ENCODE results near the gene NT5DC4.

NT5DC4 gene

DNA sequence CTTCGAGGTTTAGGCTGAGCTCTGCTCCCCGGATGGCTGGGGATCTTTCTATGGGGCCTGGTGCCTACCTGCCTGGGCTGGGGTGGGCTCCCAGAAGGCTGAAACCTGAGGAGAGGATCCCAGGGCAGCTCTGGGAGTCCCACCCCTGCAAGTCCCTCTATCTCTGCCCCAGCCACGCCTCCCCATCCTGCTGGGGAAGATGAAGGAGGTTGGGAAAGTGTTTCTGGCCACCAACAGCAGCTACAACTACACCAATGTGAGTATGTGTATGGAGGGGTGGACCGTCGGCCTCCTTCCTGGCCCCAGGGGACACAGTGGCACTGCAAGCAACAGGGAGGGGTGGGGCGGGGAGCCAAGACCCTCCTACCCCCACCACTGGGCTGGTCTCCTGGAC lies 2.7 kb downstream of the NT5DC4 start:
- DNase-seq (ENCODE audit: low spot score): no peak

DNA sequence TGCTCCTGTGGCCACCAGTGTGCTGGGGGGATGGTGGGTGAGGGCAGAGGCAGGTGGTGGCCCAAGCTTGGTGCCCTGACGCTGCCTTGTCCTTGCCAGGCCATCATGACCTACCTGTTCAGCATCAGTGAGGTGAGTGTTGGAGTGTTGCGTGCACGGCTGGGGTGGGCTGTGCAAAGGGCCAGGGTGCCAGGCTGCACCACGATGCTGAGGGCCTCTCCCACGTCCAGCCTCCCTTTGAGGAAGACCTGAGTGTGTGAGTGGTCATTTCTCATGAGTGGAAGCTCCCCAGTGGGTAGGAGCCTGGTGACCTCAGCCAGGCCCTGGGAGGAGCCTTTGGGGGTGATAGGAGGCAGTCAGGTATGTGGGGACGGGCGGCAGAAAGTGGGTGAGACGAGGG lies 3.2 kb downstream of the NT5DC4 start:
- no peak for DNase-seq (ENCODE audit: low spot score)

GRCh38 chr2:112724591-112725525 lies 4.0 kb downstream of the NT5DC4 start:
- no peak for DNase-seq (ENCODE audit: low spot score)

- DNase-seq (ENCODE audit: low spot score): no peak
Measured at GRCh38 chr2:112725545-112726457, 5.0 kb downstream of the NT5DC4 start.

- DNase-seq (ENCODE audit: low spot score): peak; percentile 87
Measured at GRCh38 chr2:112726487-112727190, 5.8 kb downstream of the NT5DC4 start.

DNA sequence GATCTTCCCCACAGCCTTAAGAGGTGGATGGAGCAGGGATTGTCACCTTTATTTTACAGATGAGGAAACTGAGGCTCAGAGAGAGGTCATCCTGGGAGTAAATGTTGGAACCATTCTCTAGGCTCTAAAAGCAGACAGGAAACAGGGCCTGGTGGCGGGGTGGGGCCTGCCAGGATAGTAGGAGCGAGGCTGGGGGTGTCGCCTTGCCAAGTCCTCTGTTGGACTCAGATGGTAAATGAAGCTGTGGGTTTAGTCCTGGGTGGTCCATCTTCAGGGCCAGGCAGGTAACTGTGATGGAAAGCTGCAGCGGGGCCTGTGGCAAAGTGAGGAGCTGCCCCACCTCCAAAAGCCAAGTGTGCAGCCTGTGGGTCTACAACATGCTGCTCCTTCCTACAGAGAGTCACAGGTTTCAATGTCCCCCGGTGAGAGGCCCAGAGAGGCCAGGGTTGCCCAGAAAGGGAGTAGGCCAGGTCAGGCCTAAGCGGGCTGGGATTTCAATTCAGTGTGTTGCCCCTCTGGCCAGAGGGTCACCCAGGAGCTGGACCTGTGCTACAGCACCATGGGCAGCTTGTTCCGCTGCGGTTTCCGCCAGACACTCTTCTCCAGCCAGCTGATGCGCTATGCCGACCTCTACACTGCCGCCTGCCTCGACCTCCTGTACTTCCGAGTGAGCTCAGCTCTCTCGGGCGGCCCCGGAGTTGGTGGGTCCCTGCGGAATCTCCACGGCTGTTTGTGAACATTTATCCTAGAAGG lies 6.6 kb downstream of the NT5DC4 start:
- no peak for DNase-seq (ENCODE audit: low spot score)

DNA sequence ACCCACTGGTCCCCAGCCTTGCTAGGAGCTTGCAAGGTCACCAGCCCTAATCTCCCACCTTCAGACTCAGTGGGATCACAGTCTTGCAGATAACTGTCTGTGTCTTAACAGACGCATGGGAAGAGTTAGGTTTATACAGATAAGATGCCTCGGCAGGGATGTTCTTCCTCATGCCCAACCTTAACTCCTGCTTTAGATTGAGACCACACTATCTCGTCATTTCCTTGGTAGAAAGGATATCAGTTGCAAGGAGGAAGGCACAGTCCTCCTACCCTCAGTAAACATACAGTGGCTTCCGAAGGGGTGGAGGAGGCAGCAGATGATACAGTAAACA lies 7.2 kb downstream of the NT5DC4 start:
- no peak for DNase-seq (ENCODE audit: low spot score)

DNA sequence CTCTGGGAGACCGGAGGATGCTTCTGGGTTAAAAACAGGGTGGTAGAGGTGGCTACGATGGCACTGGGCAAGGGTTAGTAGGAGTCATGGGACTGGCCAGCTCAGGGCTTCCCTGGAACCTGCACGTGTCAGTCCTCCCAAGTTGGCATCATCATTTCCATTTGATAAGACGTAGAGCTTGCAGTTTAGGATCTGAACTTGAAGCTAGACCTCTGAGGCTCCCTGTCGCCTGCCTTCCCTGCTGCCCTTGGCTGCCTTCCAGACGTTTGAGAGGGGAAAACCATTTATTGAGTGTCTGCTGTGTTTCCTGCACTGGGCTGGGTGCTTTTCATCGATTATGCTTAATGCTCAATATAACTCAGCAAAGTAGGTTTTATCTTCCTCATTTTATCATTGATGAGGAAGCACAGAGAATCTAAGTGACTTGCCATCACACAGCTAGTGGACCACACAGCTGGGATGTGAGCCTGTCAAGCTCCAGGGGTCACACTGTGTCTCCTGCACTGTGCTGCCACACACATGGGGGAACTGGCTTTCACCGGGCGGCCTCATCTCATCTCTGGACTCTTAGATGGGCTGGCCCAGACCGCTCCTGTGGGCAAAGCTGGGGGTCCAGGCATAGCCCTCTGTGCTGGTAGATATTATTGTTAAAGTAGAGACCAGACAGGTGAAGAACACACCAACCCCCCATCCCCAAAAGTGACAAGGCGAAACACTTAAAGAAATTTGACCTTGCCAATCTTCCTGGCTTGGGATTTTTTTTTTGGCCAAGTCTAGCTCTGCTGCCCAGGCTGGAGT lies 7.8 kb downstream of the NT5DC4 start:
- DNase-seq (ENCODE audit: low spot score): no peak

- DNase-seq (ENCODE audit: low spot score): no peak
Measured at GRCh38 chr2:112730216-112730615, 9.4 kb downstream of the NT5DC4 start.

DNA sequence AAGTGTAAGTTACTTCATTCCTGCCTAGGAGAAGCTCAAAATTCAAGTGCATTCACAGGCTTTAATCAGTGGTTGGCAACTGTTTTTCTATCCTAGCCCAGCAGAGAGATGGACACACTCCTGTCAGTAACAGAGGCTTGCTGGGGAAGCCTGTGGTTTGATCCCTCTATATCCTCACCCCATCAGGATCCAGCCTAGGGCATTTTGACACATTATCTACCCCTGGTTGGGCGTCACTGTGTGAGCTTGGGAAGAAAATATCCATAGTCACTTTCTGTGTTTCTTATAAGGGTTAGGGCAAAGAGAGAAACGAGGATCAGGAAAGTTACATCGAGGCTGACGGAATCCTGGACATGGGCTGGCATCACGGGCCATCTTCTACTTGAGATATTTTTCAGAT lies 10.0 kb downstream of the NT5DC4 start:
- DNase-seq (ENCODE audit: low spot score): no peak

DNA sequence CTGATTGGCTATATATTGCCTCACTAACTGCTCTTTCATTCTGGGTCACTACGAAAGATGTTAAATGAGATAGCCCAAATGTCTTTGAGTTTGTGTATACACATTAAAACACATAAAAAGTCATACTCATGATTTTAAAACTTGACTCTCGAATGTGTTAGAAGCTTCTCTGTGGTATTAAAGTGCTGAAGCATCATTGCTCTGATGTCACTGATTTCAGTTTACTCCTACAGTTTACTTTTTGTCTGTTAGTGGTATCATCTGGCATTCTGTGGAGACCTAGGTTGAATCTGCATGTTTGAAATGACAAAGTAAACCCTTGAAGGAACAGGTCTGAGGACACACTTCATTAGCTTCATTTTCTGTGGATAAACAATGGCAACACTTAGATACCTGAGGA lies 10.7 kb downstream of the NT5DC4 start:
- DNase-seq (ENCODE audit: low spot score): no peak

DNA sequence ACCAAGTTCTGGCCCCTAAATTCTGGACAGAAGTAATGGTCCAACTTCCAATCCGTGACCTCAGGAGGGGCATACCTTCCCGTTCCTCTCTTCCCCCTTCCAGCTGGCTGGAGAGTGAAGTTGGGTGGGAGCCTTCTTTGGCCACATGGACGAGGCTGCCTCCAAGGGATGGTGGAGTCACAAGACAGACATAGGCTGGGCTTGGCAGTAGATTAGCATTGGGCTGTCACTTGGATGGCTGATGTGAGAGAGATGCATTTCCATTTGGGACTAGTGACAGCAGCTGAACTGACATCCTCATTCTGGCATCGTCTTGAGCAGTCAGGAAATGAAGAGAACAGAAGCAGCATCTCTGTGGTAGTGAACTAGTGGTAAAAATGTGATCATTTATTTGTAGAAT lies 12.6 kb downstream of the NT5DC4 start:
- no peak for DNase-seq (ENCODE audit: low spot score)

- DNase-seq (ENCODE audit: low spot score): no peak
Measured at GRCh38 chr2:112733871-112734270, 13.1 kb downstream of the NT5DC4 start.

DNA sequence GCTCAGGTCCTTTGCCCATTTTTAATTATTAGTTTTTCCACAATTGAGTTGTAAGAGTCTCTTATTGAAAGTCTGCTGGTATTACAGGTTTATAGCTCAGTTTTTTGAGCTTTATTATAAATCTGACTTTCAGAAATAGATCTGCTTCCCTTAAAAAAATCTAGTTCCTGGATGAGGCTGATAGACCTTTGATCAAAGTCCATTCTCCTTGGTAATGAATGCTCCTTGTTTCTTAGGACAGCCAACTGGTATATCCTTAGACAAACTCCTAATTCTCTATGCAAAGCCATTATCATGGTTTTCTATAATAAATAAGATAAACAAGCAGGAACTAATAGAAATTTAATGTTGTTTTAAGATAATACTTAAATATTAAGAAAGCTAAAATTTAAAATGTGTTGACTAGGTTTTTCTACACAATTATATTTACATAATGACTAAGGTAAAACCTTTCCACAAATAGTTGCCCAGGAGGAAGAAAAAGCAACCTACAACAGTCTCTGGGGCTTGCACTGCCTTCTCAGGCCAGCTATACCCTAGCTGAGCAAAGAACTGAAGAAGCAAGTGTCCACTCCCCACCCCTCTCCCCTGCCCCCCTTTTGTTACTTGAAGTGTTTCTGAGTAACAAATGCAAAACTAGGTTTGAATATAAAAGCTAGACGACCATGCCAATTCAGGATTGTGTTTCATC lies 16.9 kb downstream of the NT5DC4 start:
- DNase-seq (ENCODE audit: low spot score): no peak

GRCh38 chr2:112740527-112740926 lies 19.7 kb downstream of the NT5DC4 start:
- DNase-seq (ENCODE audit: low spot score): no peak

- DNase-seq (ENCODE audit: low spot score): peak; percentile 77
Measured at GRCh38 chr2:112749755-112750559, 29.1 kb downstream of the NT5DC4 start.

DNA sequence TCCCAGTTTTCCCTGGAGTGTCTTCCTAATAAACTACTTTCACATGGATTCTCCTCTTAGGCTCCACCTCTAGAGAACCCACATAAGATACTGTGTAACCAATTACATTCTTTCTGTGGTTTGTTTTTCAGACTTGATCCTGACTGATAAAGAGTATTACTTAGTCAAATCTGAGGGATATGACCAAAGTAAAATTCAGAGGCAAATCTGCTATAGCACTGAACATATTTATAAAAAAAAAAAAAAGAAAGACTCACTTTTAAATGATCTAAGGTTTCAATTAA lies 29.7 kb downstream of the NT5DC4 start:
- no peak for DNase-seq (ENCODE audit: low spot score)

DNA sequence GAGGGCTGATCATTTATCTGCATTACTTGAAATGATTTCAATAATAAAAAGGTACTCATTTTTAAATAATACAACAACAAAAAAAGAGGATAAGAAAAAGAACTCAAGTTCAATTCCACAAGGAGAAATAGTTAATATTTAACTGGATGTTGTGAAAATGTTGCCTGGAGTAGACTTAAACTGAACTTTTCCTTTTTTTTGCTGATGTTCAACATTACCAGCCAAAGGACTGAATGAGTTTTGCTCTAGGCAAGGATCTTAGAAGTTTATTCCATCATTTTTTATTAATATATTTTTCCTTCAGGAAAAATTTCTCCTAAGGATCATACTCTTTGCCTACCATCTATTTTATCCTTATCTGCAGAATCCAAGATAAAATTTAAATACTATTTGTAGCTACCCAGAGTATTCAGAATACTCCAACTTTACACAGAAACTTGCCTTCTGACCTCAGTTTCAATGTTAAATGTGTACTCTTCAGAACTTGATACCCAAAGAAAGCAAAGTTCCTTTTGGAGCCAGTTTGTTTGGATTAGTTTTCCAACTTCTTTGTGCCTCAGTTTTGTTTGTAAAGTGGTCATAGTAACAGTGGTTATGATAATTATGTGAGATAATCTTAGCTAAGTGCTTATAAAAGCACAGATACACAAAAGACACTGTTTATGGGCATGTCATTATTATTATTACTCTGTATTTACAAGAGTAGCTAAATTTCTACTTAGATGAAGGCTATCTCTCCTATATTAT lies 30.8 kb downstream of the NT5DC4 start:
- DNase-seq (ENCODE audit: low spot score): no peak

GRCh38 chr2:112752667-112753066 lies 31.8 kb downstream of the NT5DC4 start:
- no peak for DNase-seq (ENCODE audit: low spot score)

Measured in globus pallidus (tissue), 1 donor.